Measurements from ENCODE around the gene IL17B. TPM values are rescaled to one million over a fixed set of nuclear protein-coding genes. Genes with fewer than 3 reads are reported as not detected.
A peak's percentile ranks its signal among the peaks of the same experiment; 100 is the strongest.

Gene IL17B
- total and polyA plus RNA-seq, 2 of the 13 experiments (the other 11 are each of a cell fraction or from before 2014, with no cell fraction given) = 0.29 to 2.6 TPM

DNA sequence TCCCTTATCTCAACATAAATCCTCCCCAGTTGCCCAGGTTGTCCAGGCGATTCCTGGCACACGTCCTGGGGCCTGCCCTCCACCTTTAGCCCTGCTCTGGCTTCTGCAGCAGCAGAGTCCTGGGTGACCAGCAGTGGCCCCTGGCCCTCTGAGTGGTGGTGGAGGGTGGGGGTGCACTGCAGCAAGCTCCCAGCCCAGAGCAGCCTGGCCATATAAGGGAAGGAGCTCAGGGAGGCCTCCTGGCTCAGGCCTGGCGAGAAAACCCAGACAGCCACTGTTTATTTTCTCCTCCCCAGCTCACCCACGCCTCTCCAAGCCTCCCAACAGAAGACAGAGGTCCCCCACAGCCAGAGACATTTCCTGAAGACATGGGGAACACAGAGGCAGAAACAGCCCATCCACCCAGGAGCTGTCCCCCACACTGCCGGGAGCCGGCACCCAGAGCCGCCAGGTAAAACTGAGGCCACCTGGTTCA is 44.7 kb upstream of the IL17B start (continued):
- TF ChIP-seq ZHX1 (CRISPR knock-in tag; IDR thresholded peaks at IDR 0.05; ENCODE audit: low read depth) = no peak
- TF ChIP-seq, protein P1, sequence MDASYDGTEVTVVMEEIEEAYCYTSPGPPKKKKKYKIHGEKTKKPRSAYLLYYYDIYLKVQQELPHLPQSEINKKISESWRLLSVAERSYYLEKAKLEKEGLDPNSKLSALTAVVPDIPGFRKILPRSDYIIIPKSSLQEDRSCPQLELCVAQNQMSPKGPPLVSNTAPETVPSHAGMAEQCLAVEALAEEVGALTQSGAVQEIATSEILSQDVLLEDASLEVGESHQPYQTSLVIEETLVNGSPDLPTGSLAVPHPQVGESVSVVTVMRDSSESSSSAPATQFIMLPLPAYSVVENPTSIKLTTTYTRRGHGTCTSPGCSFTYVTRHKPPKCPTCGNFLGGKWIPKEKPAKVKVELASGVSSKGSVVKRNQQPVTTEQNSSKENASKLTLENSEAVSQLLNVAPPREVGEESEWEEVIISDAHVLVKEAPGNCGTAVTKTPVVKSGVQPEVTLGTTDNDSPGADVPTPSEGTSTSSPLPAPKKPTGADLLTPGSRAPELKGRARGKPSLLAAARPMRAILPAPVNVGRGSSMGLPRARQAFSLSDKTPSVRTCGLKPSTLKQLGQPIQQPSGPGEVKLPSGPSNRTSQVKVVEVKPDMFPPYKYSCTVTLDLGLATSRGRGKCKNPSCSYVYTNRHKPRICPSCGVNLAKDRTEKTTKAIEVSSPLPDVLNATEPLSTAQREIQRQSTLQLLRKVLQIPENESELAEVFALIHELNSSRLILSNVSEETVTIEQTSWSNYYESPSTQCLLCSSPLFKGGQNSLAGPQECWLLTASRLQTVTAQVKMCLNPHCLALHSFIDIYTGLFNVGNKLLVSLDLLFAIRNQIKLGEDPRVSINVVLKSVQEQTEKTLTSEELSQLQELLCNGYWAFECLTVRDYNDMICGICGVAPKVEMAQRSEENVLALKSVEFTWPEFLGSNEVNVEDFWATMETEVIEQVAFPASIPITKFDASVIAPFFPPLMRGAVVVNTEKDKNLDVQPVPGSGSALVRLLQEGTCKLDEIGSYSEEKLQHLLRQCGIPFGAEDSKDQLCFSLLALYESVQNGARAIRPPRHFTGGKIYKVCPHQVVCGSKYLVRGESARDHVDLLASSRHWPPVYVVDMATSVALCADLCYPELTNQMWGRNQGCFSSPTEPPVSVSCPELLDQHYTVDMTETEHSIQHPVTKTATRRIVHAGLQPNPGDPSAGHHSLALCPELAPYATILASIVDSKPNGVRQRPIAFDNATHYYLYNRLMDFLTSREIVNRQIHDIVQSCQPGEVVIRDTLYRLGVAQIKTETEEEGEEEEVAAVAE (CRISPR knock-in tag; IDR thresholded peaks at IDR 0.05; ENCODE audit: borderline replicate concordance) = no peak
- TF ChIP-seq USF2 (IDR thresholded peaks at IDR 0.05; ENCODE audit: low read depth, low read length) = no peak
- peak; percentile 89; the same call in 1 of the 2 replicates for TF ChIP-seq USF2 (CRISPR knock-in tag; IDR thresholded peaks at IDR 0.05; ENCODE audit: borderline replicate concordance)
- TF ChIP-seq, protein P2, sequence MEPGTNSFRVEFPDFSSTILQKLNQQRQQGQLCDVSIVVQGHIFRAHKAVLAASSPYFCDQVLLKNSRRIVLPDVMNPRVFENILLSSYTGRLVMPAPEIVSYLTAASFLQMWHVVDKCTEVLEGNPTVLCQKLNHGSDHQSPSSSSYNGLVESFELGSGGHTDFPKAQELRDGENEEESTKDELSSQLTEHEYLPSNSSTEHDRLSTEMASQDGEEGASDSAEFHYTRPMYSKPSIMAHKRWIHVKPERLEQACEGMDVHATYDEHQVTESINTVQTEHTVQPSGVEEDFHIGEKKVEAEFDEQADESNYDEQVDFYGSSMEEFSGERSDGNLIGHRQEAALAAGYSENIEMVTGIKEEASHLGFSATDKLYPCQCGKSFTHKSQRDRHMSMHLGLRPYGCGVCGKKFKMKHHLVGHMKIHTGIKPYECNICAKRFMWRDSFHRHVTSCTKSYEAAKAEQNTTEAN (CRISPR knock-in tag; conservative IDR thresholded peaks at IDR 0.05) = peak; percentile 51; the same call in 1 of the 2 replicates
- TF ChIP-seq CC2D1A (CRISPR knock-in tag; IDR thresholded peaks at IDR 0.05) = no peak
- no peak for TF ChIP-seq KDM5A (IDR thresholded peaks at IDR 0.05; ENCODE audit: borderline replicate concordance, low read length)
- peak; percentile 52; the same call in 1 of the 2 replicates for TF ChIP-seq ZNF292 (CRISPR knock-in tag; IDR thresholded peaks at IDR 0.05; ENCODE audit: borderline replicate concordance, low read depth)
- no peak for TF ChIP-seq ZNF207 (IDR thresholded peaks at IDR 0.05; ENCODE audit: borderline replicate concordance)
- TF ChIP-seq GPN1 (CRISPR knock-in tag; IDR thresholded peaks at IDR 0.05; ENCODE audit: borderline replicate concordance) = no peak
- TF ChIP-seq SRF (IDR thresholded peaks at IDR 0.05; ENCODE audit: low read depth, low read length) = peak; percentile 97
- TF ChIP-seq TOE1 (CRISPR knock-in tag; IDR thresholded peaks at IDR 0.05) = no peak
- TF ChIP-seq ZNF792 (CRISPR knock-in tag; IDR thresholded peaks at IDR 0.05) = no peak
- TF ChIP-seq ZFP36 (IDR thresholded peaks at IDR 0.05; ENCODE audit: borderline replicate concordance, low read depth, low read length, partially characterized antibody) = peak; percentile 56
- TF ChIP-seq ZNF18 (CRISPR knock-in tag; IDR thresholded peaks at IDR 0.05; ENCODE audit: insufficient replicate concordance) = no peak
- TF ChIP-seq FIP1L1 (IDR thresholded peaks at IDR 0.05; ENCODE audit: borderline replicate concordance, insufficient read depth, low read depth, low read length) = no peak
- TF ChIP-seq ZNF839 (CRISPR knock-in tag; IDR thresholded peaks at IDR 0.05; ENCODE audit: borderline replicate concordance) = no peak
